HG03565 (cell line): ENCODE data around the gene CREB3L1.
"Not testable (repeated sequence)": the region's sequence is repeated elsewhere in the genome, so short reads cannot be mapped to it uniquely, and the experiment has no call there.

ENCODE experiments used
- ATAC-seq: cut with Tn5 transposase; IDR thresholded peaks from one replicate; pipeline ENCODE4 v1.9.1; 2021; ENCODE audit warnings: mild to moderate bottlenecking, moderate library complexity; ENCODE audit not compliant: unreplicated experiment

The CREB3L1 gene

DNA sequence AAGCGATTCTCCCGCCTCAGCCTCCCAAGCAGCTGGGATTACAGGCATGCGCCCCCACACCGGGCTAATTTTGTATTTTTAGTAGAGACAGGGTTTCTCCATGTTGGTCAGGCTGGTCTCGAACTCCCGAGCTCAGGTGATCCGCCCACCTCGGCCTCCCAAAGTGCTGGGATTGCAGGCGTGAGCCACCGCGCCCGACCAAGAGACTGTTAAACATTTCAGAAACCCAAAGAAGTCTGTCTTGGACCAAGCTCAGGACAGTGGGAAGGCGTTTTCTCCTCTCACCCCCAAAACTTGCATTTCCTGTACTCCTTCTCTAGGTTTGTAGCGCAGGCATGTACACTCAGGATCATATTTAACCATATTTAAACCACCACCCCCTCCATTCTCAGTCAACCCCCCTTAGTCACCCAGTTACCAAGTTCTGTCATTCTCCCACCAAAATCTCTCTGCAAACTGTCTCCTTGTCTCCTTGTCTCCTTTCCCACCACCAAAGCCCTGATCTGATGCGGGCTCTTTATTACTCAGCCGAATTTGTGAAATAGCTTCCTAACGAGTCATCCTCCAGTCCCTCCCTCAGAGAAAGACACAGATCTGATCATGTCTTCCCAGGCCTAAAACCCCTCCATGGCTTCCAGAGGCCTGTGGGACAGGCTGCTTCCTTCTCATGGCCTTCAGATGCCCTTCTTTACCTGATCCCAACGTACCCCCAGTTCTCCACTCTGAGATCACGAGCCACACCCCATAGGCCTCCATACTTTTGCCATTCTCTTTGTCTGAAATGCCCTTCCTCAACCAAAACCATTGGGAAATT, 29.0 kb upstream of the CREB3L1 start:
- no peak for ATAC-seq

DNA sequence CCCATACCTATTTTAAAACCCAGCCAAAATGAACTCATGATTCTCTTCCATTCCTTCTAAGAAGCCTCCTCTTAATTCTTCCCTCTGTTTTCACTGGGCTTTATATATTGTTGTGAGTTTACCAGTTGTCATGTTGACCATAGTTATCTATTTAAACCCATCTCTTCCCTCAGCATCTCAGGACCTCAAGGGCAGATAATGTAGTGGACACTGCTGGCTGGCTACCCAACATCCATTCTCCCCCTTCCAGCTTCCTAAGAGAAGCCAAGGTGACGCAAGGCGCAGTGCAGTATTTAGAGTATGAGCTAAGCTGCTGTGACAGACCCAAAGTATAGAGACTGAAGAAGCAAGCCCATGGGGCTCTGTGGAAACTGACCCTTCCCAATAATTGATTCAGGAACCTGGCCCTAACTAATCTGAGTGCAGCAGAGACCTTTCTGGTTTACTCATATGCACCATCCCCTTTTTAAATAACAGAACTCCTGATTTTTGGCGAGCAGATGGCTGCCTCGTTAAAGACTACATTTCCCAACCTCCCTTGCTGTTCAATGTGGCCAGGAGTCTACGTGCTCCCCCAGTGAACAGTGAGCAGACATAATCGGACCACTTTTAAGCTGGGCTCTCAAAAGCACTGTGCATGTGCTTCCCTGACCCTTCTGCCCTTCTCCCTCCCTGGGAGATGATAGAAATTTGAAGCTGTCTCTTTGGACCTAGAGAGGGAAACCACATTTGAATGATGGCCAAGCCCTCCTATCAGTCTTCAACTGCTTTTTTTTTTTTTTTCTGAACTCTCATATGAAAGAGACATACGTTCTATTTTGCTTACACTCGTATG, 28.1 kb upstream of the CREB3L1 start:
- no peak for ATAC-seq

GRCh38 chr11:46249938-46250744, 27.3 kb upstream of the CREB3L1 start:
- ATAC-seq = no peak

GRCh38 chr11:46250745-46251052, 26.8 kb upstream of the CREB3L1 start:
- no peak for ATAC-seq

GRCh38 chr11:46251954-46252353, 25.5 kb upstream of the CREB3L1 start:
- ATAC-seq = no peak

DNA sequence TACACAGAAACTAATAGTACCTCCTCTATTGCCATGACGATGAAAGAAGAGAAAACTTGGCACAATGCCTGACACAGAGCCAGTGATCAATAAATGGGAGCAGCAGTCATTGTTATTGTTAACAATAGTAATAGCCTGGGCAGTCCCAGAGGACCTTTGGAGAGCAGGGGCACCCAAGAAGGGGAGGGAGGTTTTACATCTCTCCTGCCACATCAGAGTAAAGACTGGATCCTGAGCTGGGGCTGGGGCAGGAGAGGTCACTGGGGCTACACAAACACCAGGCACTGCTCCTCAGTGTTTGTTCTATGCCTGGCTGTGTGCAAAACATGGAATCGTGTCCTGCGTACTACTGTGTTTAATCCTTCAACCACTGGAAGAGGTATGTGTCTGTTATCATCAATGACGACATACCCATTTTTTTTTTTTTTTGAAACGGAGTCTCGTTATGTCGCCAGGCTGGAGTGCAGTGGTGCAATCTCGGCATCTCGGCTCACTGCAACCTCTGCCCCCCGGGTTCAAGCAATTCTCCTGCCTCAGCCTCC, 25.0 kb upstream of the CREB3L1 start:
- no peak for ATAC-seq

- ATAC-seq = no peak
Observed at GRCh38 chr11:46253258-46254132, 24.0 kb upstream of the CREB3L1 start.

- ATAC-seq = no peak
Observed at GRCh38 chr11:46254133-46254491, 23.4 kb upstream of the CREB3L1 start.

DNA sequence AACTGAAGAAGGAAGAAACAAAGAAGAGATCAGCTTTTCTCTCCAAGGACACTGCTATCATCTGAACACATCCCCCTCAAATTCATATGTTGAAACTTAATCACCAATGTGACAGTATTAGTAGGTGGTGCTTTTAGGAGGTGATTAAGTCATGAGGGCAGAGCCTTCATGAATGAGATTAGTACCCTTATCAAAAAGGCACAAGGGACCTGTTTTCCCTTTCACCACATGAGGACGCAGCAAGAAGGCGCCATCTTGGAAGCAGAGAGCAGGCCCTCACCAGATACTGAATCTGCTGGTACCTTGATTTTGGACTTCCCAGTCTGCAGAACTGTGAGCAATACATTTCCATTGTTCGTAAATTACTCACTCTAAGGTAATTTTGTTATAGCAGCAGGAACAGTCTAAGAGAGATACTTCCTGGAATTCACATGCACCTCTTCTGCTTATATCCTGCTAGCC, 20.9 kb upstream of the CREB3L1 start:
- no peak for ATAC-seq

DNA sequence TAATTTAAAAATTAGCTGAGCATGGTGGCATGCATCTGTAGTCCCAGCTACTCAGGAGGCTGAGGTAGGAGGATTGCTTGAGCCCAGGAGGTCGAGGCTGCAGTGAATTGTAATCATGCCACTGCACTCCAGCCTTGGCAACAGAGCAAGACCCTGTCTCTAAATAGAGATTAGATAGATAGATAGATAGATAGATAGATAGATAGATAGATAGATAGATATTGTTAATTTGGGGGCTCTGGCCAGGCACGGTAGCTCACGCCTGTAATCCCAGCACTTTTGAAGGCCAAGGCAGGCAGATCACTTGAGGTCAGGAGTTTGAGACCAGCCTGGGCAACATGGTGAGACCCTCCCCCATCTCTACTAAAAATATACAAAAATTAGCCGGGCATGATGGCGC, 18.1 kb upstream of the CREB3L1 start:
- ATAC-seq = not testable (repeated sequence)

DNA sequence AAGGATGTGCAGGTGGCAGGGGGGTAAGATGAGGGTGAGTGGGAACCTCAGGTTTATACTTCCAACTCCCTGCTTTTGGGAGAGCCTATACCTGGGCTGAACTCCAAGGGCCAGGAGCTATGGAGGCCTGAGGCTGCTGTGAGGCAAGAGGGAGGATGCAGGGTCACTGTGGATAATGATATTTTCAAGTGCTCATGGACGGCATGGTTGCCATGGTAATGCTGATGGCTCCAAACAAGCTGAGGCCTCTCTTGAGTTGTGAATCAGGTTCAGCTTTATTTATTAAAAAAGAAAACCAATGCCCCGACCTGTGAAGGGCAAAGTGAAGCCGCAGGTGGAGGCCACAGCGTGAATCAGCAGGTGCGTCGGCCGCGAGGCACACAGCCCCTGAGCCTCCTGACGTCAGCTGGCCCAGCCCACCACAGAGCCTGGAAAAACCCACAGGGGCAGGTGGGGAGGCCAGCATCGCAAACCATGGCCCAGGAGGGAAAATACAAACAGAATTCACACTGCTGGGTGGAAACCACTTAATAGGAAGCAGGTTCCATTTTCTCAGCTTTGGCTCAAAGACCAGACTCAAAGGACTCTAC, 17.4 kb upstream of the CREB3L1 start:
- no peak for ATAC-seq

- ATAC-seq = no peak
Observed at GRCh38 chr11:46263120-46263519, 14.3 kb upstream of the CREB3L1 start.

DNA sequence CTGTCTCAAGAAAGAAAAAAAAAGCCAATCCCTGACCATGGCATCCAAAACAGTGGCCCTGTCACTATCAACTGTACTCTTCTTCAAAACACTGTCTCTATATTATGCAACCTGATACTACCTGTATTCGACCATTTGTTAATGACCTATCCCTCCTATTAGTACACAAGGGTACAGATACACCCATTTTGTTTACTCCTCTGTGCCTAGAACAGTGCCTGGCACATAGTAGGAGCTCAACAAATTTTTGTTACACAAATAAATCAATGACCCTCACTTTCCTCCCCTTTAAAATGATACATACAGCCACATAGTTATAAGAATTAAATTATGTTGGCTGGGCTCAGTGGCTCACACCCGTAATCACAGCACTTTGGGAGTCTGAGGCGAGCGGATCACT, 13.4 kb upstream of the CREB3L1 start:
- ATAC-seq = no peak

DNA sequence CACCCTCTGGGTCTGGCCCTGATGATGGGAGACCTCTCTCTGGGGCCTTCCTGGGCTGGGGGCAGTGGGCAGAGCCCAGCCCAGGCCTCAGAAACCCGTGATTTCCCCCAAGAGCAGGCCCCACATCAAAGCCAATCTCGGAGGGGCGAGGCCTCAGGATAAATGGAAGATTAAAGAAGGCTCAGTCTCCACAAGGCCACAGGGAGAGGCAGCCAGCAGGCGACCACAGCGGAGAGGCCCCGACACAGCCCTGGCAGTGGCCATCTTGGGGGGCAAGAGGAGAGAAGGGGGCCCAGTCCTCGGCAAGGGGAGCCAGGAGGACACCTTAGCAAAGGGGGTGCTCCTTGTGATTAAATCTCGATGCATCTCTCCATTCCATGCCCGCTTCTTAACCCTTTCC, 12.5 kb upstream of the CREB3L1 start:
- ATAC-seq = no peak

DNA sequence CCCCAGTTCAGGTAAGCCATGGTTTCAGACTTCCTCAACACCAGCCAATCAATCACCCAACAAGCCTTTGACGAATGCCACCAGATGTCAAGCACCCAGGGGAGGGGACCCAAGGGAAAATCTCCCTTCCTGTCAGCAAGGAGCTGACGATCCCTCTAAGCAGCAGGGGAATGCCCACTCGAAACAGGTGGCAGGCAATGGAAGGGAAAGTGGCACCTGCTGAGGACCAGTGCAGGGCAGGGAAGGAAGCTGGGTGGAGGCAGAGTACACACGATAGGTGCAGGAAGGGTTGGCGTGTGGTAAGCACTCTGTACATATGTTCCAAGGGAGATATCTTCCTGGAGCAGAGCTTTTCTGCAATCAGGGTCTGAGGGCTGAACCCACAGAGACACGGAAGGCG, 11.7 kb upstream of the CREB3L1 start:
- ATAC-seq = no peak

DNA sequence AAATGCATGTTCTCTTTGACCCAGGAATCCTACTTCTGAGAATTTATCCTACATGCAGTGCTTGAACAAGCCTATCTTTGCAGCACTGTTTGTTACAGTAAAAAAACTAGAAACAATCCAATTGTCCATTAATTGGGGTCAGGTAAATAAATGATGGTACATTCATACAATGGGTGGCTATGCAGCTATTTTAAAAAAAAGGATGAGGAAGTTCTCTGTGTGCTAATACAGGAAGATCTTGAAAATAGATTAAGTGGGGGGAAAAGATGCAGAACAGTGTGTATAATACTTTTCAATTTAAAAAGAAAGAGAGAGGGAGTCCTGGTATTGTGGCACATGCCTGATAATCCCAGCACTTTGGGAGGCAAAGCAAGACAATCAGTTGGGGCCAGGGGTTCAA, 9.5 kb upstream of the CREB3L1 start:
- ATAC-seq = no peak

GRCh38 chr11:46270684-46271083, 6.8 kb upstream of the CREB3L1 start:
- no peak for ATAC-seq

GRCh38 chr11:46271407-46271806, 6.1 kb upstream of the CREB3L1 start:
- ATAC-seq = no peak

GRCh38 chr11:46271875-46272815, 5.3 kb upstream of the CREB3L1 start:
- no peak for ATAC-seq
